K562 (cell line): ENCODE data around the gene SPTA1. TPM values are rescaled to one million over a fixed set of nuclear protein-coding genes. Genes with fewer than 3 reads are reported as not detected.

Experiments used
- BDP1 ChIP-seq: IDR thresholded peaks from 3 replicates; pipeline ENCODE4 v1.6.1; 2011; ENCODE audit not compliant: insufficient read length, insufficient read depth
- BRD9 ChIP-seq: fragments of 450-650 bp; IDR thresholded peaks from 2 replicates; pipeline ENCODE4 v1.6.1; 2018; ENCODE audit warnings: low read depth; ENCODE audit not compliant: partially characterized antibody
- GABPA ChIP-seq: fragments of 200-800 bp; sonication (Bioruptor generic); conservative IDR thresholded peaks from 2 replicates; pipeline ENCODE4 v1.6.1; 2016; ENCODE audit warnings: low read depth, missing genetic modification characterization, missing compliant biosample characterization
- JUND ChIP-seq, 2 experiments: IDR thresholded peaks; 2 replicates in 1 of 2; 3 replicates in 1 of 2; pipeline ENCODE4 v1.6.1; 2011; ENCODE audit warnings: borderline replicate concordance in 2 of 2, low read depth in 2 of 2, low read length in 2 of 2, improper control_type of control experiment in 1 of 2, missing biosample characterization in 1 of 2, missing genetic modification characterization in 1 of 2, missing genetic modification reagents in 1 of 2
- MLLT1 ChIP-seq, 2 experiments: fragments of 450-650 bp; IDR thresholded peaks; 2 replicates each; pipeline ENCODE4 v1.6.1; 2016
- MTA3 ChIP-seq: fragments of 450-650 bp; formaldehyde crosslinking; IDR thresholded peaks from 2 replicates; pipeline ENCODE4 v1.6.1; 2017; ENCODE audit warnings: mild to moderate bottlenecking, borderline replicate concordance
- MYNN ChIP-seq, 2 experiments: sonication (generic); formaldehyde crosslinking in 1 of 2; IDR thresholded peaks; 2 replicates each; pipeline versions ENCODE4 v1.5.0 to v1.6.1; 2016 to 2020; ENCODE audit warnings: antibody characterized with exemption in 1 of 2, missing genetic modification reagents in 1 of 2
- NR2C1 ChIP-seq, 2 experiments: fragments of 450-650 bp; IDR thresholded peaks; 2 replicates each; pipeline ENCODE4 v1.6.1; 2017; ENCODE audit warnings: mild to moderate bottlenecking in 2 of 2, antibody characterized with exemption in 1 of 2, inconsistent platforms in 1 of 2, missing compliant biosample characterization in 1 of 2, missing genetic modification characterization in 1 of 2
- SLC30A9 ChIP-seq: fragments of 250-450 bp; sonication (Bioruptor Pico); IDR thresholded peaks from 2 replicates; pipeline ENCODE4 v1.8.0; 2022; ENCODE audit warnings: mild to moderate bottlenecking, moderate library complexity
- SMARCA5 ChIP-seq: fragments of 450-650 bp; IDR thresholded peaks from 2 replicates; pipeline ENCODE4 v1.6.1; 2016
- ZC3H8 ChIP-seq: fragments of 450-650 bp; IDR thresholded peaks from 2 replicates; pipeline ENCODE4 v1.6.1; 2017
- ZNF398 ChIP-seq: fragments of 250-450 bp; sonication (Bioruptor Pico); IDR thresholded peaks from 2 replicates; pipeline ENCODE4 v1.8.0; 2021; ENCODE audit warnings: moderate library complexity, mild to moderate bottlenecking, inconsistent platforms
- ZNF512 ChIP-seq: IDR thresholded peaks from 2 replicates; pipeline ENCODE4 v1.6.1; 2016; ENCODE audit warnings: missing genetic modification characterization, missing compliant biosample characterization
- ZNF609 ChIP-seq: sonication (generic); formaldehyde crosslinking; IDR thresholded peaks from 2 replicates; pipeline ENCODE4 v1.8.1; 2023; ENCODE audit warnings: missing genetic modification reagents, mild to moderate bottlenecking, borderline replicate concordance
- ZNF780A ChIP-seq: fragments of 250-450 bp; sonication (Bioruptor Pico); IDR thresholded peaks from 2 replicates; pipeline ENCODE4 v1.5.0; 2021; ENCODE audit warnings: mild to moderate bottlenecking
- ZZZ3 ChIP-seq: fragments of 450-650 bp; IDR thresholded peaks from 2 replicates; pipeline ENCODE4 v1.6.1; 2016; ENCODE audit warnings: antibody characterized with exemption, mild to moderate bottlenecking, moderate library complexity
- polyA plus RNA-seq, 8 experiments: library from polyadenylated mRNA; depleted of rRNA in 4 of 8; stranded (reverse) in 5 of 8; unstranded in 3 of 8; fragments of >200 nt; fragmentation: Nextera tagmentation in 2 of 8; fragmentation: Illumina TruSeq in 1 of 8; extraction: Ambion mirVana in 2 of 8; extraction: Trizol in 1 of 8; gene quantifications; 2 replicates each; pipeline versions ENCODE4 v1.2.1 to v1.2.3, GENCODE V29; 2011 to 2014; ENCODE audit warnings: inconsistent platforms in 1 of 8, missing spikeins in 1 of 8
- total RNA-seq, 7 experiments: library from RNA; depleted of rRNA in 6 of 7; stranded (reverse); fragments of >200 nt in 6 of 7; fragmentation: Illumina TruSeq in 2 of 7; extraction: Trizol in 2 of 7; gene quantifications; 2 replicates each; pipeline versions ENCODE4 v1.2.1 to v1.2.3, GENCODE V29; 2011 to 2021; ENCODE audit warnings: low replicate concordance in 1 of 7

SPTA1 gene
- total and polyA plus RNA-seq, 9 of the 15 experiments (the other 6 are each of a cell fraction or from before 2014, with no cell fraction given): 11.0 to 62.1 (median 45.9) TPM

GRCh38 chr1:158686111-158687009 lies at the start of gene SPTA1 (continued):
- no peak for TF ChIP-seq ZNF609 (CRISPR knock-in tag)
- peak; percentile 80 for TF ChIP-seq JUND (IDR thresholded peaks at IDR 0.05; ENCODE audit: borderline replicate concordance, low read depth, low read length)
- TF ChIP-seq JUND (tag; IDR thresholded peaks at IDR 0.05; ENCODE audit: borderline replicate concordance, low read depth, low read length): peak; percentile 64; the same call in 1 of the 3 replicates
- no peak for TF ChIP-seq ZNF512 (tag)
- TF ChIP-seq MTA3: peak; percentile 61; the same call in 1 of the 2 replicates
- TF ChIP-seq BRD9: peak; percentile 91
- no peak for TF ChIP-seq ZNF780A (CRISPR knock-in tag)
- TF ChIP-seq GABPA (tag): no peak
- TF ChIP-seq BDP1: no peak
- no peak for TF ChIP-seq SMARCA5
- no peak for TF ChIP-seq ZNF398 (CRISPR knock-in tag)
- 0 out of 2 replicates have a peak, but pooled peaks have one; percentile 24 for TF ChIP-seq MYNN (IDR thresholded peaks at IDR 0.05)
- TF ChIP-seq MYNN (CRISPR knock-in tag; IDR thresholded peaks at IDR 0.05): no peak
- TF ChIP-seq ZC3H8: peak; percentile 28; the same call in 1 of the 2 replicates
- TF ChIP-seq MLLT1 (IDR thresholded peaks at IDR 0.05): peak; percentile 86 to 91
- no peak for TF ChIP-seq NR2C1 (IDR thresholded peaks at IDR 0.05)
- no peak for TF ChIP-seq NR2C1 (tag; IDR thresholded peaks at IDR 0.05)
- TF ChIP-seq SLC30A9: no peak
- TF ChIP-seq ZZZ3: no peak
